Activated T-cell treated with anti-CD3 and anti-CD28 coated beads, Interleukin-2, amount 50 U/mL, for 1 hour (primary cell): ENCODE measurements around the gene ZNF805.
"Not testable (repeated sequence)": the region's sequence is repeated elsewhere in the genome, so short reads cannot be mapped to it uniquely, and the experiment has no call there.

Source experiments
- DNase-seq: peaks from one replicate; pipeline ENCODE4 v3.0.0-alpha.2; 2020

The ZNF805 gene

GRCh38 chr19:57240311-57241090 is at the start of gene ZNF805:
ZNF805 (plus strand) TSS chr19:57240632; CDS start chr19:57240892, 260 bp downstream.
- peak; percentile 96 for DNase-seq

- DNase-seq, result peak; percentile 90
Observed at GRCh38 chr19:57191141-57192076, 49.0 kb upstream of the ZNF805 start, which contains the start of gene ZNF264. ZNF264 (plus strand) TSS chr19:57191500; CDS start chr19:57191914, 414 bp downstream.

- DNase-seq, result no peak
Observed at GRCh38 chr19:57192077-57192420, 48.4 kb upstream of the ZNF805 start.

GRCh38 chr19:57192993-57193392 is 47.4 kb upstream of the ZNF805 start:
- no peak for DNase-seq

- DNase-seq, result not testable (repeated sequence)
Observed at GRCh38 chr19:57197874-57198273, 42.6 kb upstream of the ZNF805 start.

- no peak for DNase-seq
Observed at GRCh38 chr19:57202160-57202559, 38.3 kb upstream of the ZNF805 start.

- DNase-seq, result no peak
Observed at GRCh38 chr19:57210381-57210780, 30.1 kb upstream of the ZNF805 start.

GRCh38 chr19:57212109-57212508 is 28.3 kb upstream of the ZNF805 start:
- DNase-seq, result no peak

- DNase-seq, result no peak
Observed at GRCh38 chr19:57227502-57227901, 12.9 kb upstream of the ZNF805 start.

GRCh38 chr19:57231686-57232085 is 8.7 kb upstream of the ZNF805 start:
- no peak for DNase-seq

GRCh38 chr19:57233207-57233606 is 7.2 kb upstream of the ZNF805 start:
- no peak for DNase-seq

- no peak for DNase-seq
Observed at GRCh38 chr19:57239982-57240310, 486 bp upstream of the ZNF805 start.

- DNase-seq, result no peak
Observed at GRCh38 chr19:57241176-57241575, 744 bp downstream of the ZNF805 start.

- no peak for DNase-seq
Observed at GRCh38 chr19:57242821-57243220, 2.4 kb downstream of the ZNF805 start.

- DNase-seq, result no peak
Observed at GRCh38 chr19:57244513-57244912, 4.1 kb downstream of the ZNF805 start.

- DNase-seq, result no peak
Observed at GRCh38 chr19:57245066-57245465, 4.6 kb downstream of the ZNF805 start.

- DNase-seq, result no peak
Observed at GRCh38 chr19:57245959-57246358, 5.5 kb downstream of the ZNF805 start.

GRCh38 chr19:57248646-57249045 is 8.2 kb downstream of the ZNF805 start:
- no peak for DNase-seq

GRCh38 chr19:57249329-57249728 is 8.9 kb downstream of the ZNF805 start:
- no peak for DNase-seq

GRCh38 chr19:57253767-57254166 is 13.3 kb downstream of the ZNF805 start:
- not testable (repeated sequence) for DNase-seq

- no peak for DNase-seq
Observed at GRCh38 chr19:57262044-57262443, 21.6 kb downstream of the ZNF805 start.

- no peak for DNase-seq
Observed at GRCh38 chr19:57263244-57263741, 22.9 kb downstream of the ZNF805 start.

GRCh38 chr19:57267291-57267690 is 26.9 kb downstream of the ZNF805 start:
- no peak for DNase-seq
